Measurements from ENCODE around the gene NOPCHAP1.
"Not testable (repeated sequence)": the region's sequence is repeated elsewhere in the genome, so short reads cannot be mapped to it uniquely, and the experiment has no call there.

The NOPCHAP1 gene, protein sequence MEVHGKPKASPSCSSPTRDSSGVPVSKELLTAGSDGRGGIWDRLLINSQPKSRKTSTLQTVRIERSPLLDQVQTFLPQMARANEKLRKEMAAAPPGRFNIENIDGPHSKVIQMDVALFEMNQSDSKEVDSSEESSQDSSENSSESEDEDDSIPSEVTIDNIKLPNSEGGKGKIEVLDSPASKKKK

DNA sequence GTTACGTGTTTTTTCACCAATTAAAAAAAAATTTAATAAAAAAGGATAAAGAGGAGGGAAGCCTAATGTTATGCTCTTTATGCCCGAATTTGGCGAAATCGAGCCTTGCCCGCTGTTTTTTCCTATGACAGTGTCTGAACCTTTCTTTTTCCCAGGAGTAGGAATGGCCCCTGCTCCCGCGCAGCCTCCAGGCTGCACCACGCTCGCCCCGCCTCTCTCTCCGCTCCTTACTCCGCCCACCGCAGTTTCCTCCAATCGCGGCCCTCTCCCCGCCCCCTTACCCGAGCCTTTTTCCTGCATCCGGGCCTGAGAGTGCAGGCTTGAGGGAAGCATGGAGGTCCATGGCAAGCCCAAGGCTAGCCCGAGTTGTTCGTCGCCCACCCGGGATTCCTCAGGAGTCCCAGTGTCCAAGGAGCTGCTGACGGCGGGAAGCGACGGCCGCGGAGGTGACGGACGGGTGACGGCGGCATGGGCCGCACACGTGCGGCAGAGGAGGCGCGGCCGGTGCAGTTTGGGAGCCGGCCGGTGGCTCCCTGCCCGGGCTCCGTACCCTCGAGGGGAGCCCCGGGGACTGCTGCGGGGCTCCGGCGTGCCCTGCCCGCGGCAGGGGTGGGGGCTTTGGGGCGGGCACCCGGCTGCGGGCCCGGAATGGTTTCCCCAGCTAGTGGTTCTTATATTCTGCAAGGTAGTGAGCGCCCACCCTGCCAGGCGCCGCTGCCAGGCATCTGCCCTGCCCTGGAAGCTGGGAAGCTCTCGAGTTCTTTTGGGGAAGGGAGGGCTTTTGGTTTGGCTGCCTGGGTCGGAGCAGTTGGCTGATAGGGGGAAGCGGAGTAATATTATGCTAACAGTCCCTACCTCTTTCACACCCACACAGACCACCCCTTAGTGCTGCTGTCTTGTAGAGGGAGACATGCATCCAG, at the start of gene NOPCHAP1:
Gene NOPCHAP1, plus strand, starts transcription at position 295 of the 920 bp plus-strand sequence. Its CDS starts 37 bp downstream, at position 332.
- peak; percentile 84 for DNase-seq

GRCh38 chr12:104938371-104938770, 47.7 kb upstream of the NOPCHAP1 start:
- DNase-seq = no peak

DNA sequence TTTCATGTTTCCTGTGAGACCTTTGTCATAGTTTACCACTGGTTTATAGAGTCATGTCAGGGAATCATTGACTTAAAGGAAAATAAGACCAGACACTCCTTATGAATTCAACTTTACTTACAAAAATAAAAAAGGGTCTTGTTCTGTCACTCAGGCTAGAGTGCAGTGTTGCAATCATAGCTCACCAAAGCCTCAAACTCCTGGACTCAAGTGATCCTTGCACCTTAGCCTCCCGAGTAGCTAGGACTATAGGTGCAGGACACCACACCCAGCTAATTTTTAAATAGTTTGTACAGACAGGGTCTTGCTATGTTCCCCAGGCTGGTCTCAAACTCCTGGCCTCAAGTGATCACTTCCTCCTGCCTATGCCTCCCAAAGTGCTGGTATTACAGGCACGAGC, 47.0 kb upstream of the NOPCHAP1 start:
- DNase-seq = no peak

- DNase-seq = no peak
These were observed 44.7 kb upstream of the NOPCHAP1 start for GRCh38 chr12:104941454-104941853.

DNA sequence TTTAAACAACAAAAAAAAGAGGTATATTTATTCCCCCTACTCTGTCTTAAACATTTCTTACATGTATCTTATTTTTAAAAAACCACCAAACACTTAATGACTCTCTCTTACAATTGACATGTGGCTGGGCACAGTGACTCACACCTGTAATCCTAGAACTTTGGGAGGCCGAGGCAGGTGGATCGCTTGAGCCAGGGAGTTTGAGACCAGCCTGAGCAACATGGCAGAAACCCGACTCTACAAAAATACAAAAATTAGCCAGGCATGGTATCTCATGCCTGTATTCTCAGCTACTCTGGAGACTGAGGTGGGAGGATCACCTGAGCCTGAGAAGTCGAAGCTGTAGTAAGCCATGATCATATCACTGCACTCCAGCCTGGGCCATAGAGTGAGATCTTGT, 44.0 kb upstream of the NOPCHAP1 start:
- DNase-seq = no peak

GRCh38 chr12:104943401-104943800, 42.7 kb upstream of the NOPCHAP1 start:
- DNase-seq = not testable (repeated sequence)

DNA sequence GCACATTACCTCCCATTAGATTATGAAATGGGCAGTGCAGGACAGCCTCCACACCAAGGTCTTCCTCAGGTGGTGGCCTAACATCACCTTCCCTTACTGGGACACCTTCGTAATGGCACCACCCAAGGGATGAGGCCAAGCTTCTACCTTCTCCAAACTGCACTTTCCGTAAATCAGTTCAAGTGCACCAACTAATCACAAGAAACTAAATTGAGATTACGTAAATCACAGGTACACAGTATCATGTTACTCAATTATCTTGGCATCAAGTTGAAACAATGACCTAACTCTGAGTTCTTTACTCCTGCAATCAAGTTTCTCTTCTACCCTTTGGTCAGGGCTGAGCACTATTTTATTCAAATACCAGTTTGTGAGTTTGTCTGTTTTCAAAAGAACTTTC, 41.9 kb upstream of the NOPCHAP1 start:
- no peak for DNase-seq

DNA sequence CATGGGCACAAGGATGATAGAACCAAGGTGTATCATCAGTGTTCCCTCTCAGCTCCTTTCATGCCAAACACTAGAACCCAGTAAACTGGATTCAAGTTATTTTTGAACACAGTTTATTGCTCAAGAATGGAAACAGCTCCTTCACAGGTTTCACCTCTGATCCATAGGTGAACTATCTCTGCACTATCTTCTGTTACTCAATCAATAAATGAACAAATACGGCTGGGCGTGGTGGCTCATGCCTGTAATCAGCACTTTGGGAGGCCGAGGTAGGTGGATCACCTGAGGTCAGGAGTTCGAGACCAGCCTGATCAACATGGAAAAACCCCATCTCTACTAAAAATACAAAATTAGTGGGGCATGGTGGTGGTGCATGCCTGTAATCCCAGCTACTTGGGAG, 37.4 kb upstream of the NOPCHAP1 start:
- DNase-seq = not testable (repeated sequence)

GRCh38 chr12:104951759-104952509, 34.2 kb upstream of the NOPCHAP1 start:
- DNase-seq = no peak

GRCh38 chr12:104952816-104953215, 33.3 kb upstream of the NOPCHAP1 start:
- DNase-seq = no peak

DNA sequence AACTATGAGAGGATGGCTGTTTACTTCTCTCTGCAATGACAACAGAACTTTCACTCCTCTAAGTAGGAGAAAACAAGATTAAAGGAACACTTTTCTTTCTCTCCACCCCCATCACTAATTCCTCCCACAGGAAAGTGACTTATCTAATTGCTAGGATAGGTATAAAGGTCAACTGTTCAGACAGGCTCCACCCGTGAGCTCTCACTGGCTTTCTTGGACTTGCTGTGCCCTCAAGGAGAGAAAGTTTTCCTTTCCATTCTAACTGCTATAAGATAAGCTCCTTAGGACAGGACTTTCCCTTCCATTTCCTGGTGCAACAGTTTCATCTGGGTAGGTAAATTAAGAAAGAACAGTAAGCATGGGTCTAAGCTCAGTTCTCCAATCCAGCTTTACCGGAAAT, 32.8 kb upstream of the NOPCHAP1 start:
- DNase-seq = no peak

GRCh38 chr12:104955703-104956102, 30.4 kb upstream of the NOPCHAP1 start:
- no peak for DNase-seq

DNA sequence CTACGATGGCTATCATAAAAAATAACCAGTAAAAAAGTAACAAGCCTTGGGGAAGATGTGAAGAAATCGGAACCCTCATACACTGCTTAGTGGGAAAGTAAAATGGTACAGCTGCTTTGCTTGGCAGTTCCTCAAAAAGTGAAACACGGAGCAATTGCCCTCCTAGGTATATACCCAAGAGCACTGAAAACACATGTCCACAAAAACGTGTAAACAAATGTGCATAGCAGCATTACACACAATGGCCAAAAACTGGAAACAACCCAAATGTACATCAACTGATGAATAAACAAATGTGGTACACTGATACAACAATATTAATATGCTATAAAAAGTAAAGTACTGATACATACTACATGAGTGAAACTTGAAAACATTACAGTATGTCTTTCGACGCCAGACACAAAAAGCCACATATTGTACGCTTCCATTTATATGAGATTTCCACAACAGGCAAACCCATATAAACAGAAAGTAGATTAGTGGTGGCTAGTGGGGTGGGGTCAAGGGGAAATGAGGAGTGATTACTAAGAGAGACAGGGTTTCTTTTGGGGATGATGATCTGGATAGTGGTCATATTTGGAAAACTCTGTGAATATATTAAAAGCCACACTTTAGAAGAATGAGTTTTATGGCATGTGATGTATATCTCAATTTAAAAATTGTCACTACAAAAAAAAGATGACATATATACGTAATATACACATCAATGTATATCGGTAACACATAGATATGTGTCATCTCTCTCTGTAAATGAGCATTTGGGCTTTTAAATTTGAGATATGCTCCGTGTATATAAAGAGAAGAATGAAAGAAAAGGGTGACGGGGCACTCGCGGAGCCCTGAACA, 29.0 kb upstream of the NOPCHAP1 start:
- DNase-seq = no peak

GRCh38 chr12:104957719-104958000, 28.5 kb upstream of the NOPCHAP1 start:
- peak; percentile 32 for DNase-seq

DNA sequence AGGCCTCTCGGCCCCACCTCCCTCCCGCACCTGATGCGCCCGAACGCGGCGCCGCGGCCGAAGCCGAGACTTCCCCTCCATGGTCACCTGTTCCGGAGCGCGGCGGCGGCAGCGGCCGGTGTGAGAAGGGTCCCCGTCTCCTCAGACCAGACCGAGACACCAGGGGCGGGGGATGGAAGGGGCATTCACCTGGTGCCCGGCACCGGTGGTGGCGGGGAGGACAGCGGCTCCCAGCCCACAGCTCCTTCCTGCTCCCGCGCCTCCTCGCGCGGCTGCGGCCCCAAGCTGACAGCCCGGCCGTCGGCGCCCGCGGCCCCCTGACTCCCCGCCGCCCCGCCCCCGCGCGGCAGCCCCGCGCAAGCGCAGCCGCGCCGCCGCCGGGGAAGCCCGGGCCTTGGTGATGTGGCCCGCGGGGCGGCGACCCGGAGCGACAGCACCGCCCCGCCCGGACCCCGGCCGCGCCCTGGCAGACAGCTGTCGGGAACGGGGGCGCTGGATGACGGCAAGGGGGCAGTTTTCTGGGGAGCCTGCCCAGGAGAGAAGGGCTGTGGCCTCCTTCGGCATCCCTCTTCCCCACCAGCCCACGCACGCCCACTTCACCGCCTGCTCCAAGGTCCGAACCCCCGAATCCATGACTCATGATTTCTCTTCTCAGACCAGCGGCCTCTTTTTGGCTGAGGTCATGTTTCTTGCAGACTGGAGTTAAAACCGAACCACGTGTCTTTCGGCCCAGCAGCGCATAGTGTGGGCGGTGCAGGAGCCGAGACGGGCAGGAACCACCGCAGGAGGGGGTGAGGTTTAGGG, 27.9 kb upstream of the NOPCHAP1 start, which contains the start of gene SLC41A2:
Gene SLC41A2, minus strand, starts transcription at position 290 of the 804 bp plus-strand sequence. CDS start 29,763 bp downstream, outside the sequence.
- DNase-seq = peak; percentile 84

GRCh38 chr12:104958805-104959334, 27.2 kb upstream of the NOPCHAP1 start:
- DNase-seq = no peak

DNA sequence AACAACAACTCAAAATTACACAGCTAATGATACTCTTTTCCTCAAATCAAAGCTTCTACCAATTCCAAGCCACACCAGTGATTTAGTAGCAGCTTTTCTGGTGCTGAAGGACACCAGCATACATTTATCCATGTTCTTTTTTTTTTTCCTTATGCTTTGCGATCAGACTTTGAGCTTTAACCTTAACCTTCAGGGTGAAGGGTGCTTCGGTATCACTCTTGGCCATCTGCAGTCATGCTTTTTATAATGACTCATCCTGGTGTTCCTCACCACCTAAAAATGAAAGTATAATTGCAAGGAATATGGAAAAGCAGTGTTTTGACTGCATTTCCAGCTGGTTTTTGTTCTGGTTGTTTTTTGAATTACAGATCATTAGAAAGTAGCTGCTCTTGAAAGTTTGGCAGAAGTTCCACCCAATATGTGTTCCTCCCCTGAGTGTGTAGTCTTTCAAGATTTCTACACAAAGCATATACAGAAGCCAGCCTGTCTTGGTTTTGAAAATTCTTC, 26.7 kb upstream of the NOPCHAP1 start:
- no peak for DNase-seq

DNA sequence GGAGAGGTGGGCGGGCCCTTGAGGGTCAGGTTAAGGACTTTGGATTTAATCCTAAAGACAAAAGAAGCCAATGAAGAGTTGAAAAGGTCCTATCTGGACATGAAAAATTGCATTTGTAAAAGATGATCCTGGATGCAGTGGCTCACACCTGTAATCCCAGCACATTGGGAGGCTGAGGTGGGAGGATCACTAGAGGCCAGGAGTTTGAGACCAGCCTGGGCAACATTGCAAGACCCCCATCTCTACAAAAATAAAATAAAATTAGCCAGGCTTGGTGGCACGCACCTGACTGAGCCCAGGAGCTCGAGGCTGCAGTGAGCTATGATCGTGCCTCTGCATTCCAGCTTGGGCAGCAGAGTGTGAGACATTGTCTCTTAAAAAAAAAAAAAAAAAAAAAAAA, 25.7 kb upstream of the NOPCHAP1 start:
- no peak for DNase-seq

- no peak for DNase-seq
These were observed 22.4 kb upstream of the NOPCHAP1 start for GRCh38 chr12:104963757-104964156.

GRCh38 chr12:104964167-104964855, 21.8 kb upstream of the NOPCHAP1 start:
- DNase-seq = no peak

GRCh38 chr12:104964856-104965205, 21.3 kb upstream of the NOPCHAP1 start:
- DNase-seq = no peak

Measured in CD4-positive, alpha-beta T cell treated with Interleukin-10 for 1 hour (primary cell).